Activated gamma-delta T cell treated with Interleukin-2 at 50 U/mL for 16 hours (primary cell): ENCODE measurements around the gene TSR3.

Experiments used
- DNase-seq: peaks from one replicate; pipeline ENCODE4 v3.0.0-alpha.2; 2020

TSR3 gene

GRCh38 chr16:1350691-1351090 lies 987 bp downstream of the TSR3 start:
- no peak for DNase-seq

GRCh38 chr16:1349951-1350350 lies 1.7 kb downstream of the TSR3 start:
- no peak for DNase-seq

- DNase-seq: no peak
Observed at GRCh38 chr16:1349351-1349750, 2.3 kb downstream of the TSR3 start.

- DNase-seq: no peak
Observed at GRCh38 chr16:1348926-1349325, 2.8 kb downstream of the TSR3 start.

GRCh38 chr16:1348441-1348840 lies 3.2 kb downstream of the TSR3 start:
- DNase-seq: no peak

- DNase-seq: no peak
Observed at GRCh38 chr16:1347962-1348361, 3.7 kb downstream of the TSR3 start.

GRCh38 chr16:1347286-1347855 lies 4.3 kb downstream of the TSR3 start:
- no peak for DNase-seq

- DNase-seq: no peak
Observed at GRCh38 chr16:1346422-1347285, 5.0 kb downstream of the TSR3 start.

- DNase-seq: no peak
Observed at GRCh38 chr16:1345651-1346421, 5.8 kb downstream of the TSR3 start.

GRCh38 chr16:1345087-1345486 lies 6.6 kb downstream of the TSR3 start:
- no peak for DNase-seq

GRCh38 chr16:1344499-1344898 lies 7.2 kb downstream of the TSR3 start:
- no peak for DNase-seq

- DNase-seq: no peak
Observed at GRCh38 chr16:1343428-1344242, 8.0 kb downstream of the TSR3 start.

GRCh38 chr16:1342526-1343427 lies 8.9 kb downstream of the TSR3 start:
- DNase-seq: peak; percentile 95

- no peak for DNase-seq
Observed at GRCh38 chr16:1341495-1342420, 9.9 kb downstream of the TSR3 start.

GRCh38 chr16:1340730-1341494 lies 10.8 kb downstream of the TSR3 start:
- no peak for DNase-seq

GRCh38 chr16:1338855-1339675 lies 12.6 kb downstream of the TSR3 start:
- no peak for DNase-seq

- DNase-seq: no peak
Observed at GRCh38 chr16:1338119-1338730, 13.5 kb downstream of the TSR3 start.

- no peak for DNase-seq
Observed at GRCh38 chr16:1337486-1337885, 14.2 kb downstream of the TSR3 start.

GRCh38 chr16:1336619-1337018 lies 15.1 kb downstream of the TSR3 start:
- no peak for DNase-seq
